Measurements from ENCODE around the gene RGS3. TPM values are rescaled to one million over a fixed set of nuclear protein-coding genes. Genes with fewer than 3 reads are reported as not detected.

Gene RGS3
- total and polyA plus RNA-seq, 10 of the 15 experiments (the other 5 are each of a cell fraction or from before 2014, with no cell fraction given) = 2.9 to 138 (median 28.8) TPM

DNA sequence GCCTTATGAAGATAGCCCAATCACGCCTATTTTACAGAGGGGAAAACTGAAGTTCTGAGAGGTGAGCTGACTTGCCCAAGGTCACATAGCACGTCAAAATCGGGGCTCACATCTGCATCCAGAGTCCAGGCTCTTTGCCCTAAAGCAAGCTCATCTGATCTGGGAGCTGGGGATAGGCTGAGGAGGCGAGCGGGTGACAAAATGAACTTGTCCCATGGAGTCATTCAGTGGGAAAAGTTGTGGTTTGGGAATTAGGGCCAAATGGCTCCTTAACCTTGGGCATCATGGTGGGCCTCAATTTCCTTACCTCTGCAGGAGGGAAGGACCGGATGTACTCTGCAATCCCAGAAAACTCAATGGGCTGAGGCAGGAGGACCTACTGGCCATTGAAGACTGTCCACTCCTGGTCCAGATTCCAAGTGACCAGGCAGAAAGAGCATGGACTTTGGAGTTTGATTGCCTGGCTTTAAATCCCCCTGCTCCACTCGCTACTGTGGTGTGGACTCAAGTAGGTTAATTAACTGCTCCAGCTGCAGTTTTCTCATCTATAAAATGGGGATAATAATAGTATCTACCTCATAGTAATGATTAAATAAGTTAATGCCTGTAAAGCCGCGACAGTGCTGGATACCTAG is 160.4 kb downstream of the RGS3 start:
- ChIA-PET RAD21 (ENCODE audit: unreplicated experiment) (interaction anchor here (1.3 kb wide), 1 partner anchor 32 kb away, joined by 5 read pairs; no protein-coding TSS in a partner anchor), POLR2A (no interaction called here), SMC1A (ENCODE audit: uncharacterized antibody, unreplicated experiment) (interaction anchor here (1.3 kb wide), 1 partner anchor 32 kb away, joined by 3 read pairs; no protein-coding TSS in a partner anchor), CTCF (interaction anchor here (0.9 to 4.9 kb wide), 4 partner anchors 9 to 511 kb away, joined by 3 to 27 read pairs (median 10); no protein-coding TSS in a partner anchor)
- Histone ChIP-seq H3K4me1 (ENCODE audit: control insufficient read depth, insufficient read depth, low read length) (peaks cover 5% of the 10 kb centered on the region), H3K4me2 (ENCODE audit: control insufficient read depth, insufficient read depth) (no peak overlapping the region), H2AFZ (ENCODE audit: control insufficient read depth, low read depth, low read length) (no peak overlapping the region), H3K27ac (ENCODE audit: control insufficient read depth, insufficient read depth) (no peak overlapping the region), H4K20me1 (ENCODE audit: control insufficient read depth, insufficient read depth) (no peaks in the 10 kb centered on the region), H3K9me3 (replicated peaks; ENCODE audit: control insufficient read depth, insufficient read depth, low read length) (no peaks in the 10 kb centered on the region), H3K9ac (ENCODE audit: control insufficient read depth, insufficient read depth, low read length) (no peak overlapping the region), H3K79me2 (ENCODE audit: control insufficient read depth, insufficient read depth, low read length) (no peaks in the 10 kb centered on the region), H3K36me3 (ENCODE audit: control insufficient read depth in 2 of 2, insufficient read depth in 2 of 2, low read length in 1 of 2) (no peaks in the 10 kb centered on the region), H3K27me3 (replicated peaks in 1 of 2; ENCODE audit: control insufficient read depth in 2 of 2, insufficient read depth in 2 of 2, low read length in 1 of 2) (no peaks in the 10 kb centered on the region), H3K4me3 (no peak overlapping the region)
- no TSS peak for BruUV-seq (replicated peaks)
- no peak for DNase-seq (ENCODE audit: low read depth, low spot score)
- no peak for ATAC-seq
- WGBS (ENCODE audit: insufficient coverage, insufficient replicate concordance, low lambda C conversion rate, missing lambda C conversion rate) = 65% methylated on average over 9 of the region's 9 CpGs
- intact Hi-C loops (cut with micrococcal nuclease; ENCODE audit: unreplicated experiment) = no loop called here
- TF ChIP-seq, protein P1, sequence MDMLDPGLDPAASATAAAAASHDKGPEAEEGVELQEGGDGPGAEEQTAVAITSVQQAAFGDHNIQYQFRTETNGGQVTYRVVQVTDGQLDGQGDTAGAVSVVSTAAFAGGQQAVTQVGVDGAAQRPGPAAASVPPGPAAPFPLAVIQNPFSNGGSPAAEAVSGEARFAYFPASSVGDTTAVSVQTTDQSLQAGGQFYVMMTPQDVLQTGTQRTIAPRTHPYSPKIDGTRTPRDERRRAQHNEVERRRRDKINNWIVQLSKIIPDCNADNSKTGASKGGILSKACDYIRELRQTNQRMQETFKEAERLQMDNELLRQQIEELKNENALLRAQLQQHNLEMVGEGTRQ (IDR thresholded peaks at IDR 0.05; ENCODE audit: borderline replicate concordance, low read depth, low read length) = no peak
- TF ChIP-seq, protein P2, sequence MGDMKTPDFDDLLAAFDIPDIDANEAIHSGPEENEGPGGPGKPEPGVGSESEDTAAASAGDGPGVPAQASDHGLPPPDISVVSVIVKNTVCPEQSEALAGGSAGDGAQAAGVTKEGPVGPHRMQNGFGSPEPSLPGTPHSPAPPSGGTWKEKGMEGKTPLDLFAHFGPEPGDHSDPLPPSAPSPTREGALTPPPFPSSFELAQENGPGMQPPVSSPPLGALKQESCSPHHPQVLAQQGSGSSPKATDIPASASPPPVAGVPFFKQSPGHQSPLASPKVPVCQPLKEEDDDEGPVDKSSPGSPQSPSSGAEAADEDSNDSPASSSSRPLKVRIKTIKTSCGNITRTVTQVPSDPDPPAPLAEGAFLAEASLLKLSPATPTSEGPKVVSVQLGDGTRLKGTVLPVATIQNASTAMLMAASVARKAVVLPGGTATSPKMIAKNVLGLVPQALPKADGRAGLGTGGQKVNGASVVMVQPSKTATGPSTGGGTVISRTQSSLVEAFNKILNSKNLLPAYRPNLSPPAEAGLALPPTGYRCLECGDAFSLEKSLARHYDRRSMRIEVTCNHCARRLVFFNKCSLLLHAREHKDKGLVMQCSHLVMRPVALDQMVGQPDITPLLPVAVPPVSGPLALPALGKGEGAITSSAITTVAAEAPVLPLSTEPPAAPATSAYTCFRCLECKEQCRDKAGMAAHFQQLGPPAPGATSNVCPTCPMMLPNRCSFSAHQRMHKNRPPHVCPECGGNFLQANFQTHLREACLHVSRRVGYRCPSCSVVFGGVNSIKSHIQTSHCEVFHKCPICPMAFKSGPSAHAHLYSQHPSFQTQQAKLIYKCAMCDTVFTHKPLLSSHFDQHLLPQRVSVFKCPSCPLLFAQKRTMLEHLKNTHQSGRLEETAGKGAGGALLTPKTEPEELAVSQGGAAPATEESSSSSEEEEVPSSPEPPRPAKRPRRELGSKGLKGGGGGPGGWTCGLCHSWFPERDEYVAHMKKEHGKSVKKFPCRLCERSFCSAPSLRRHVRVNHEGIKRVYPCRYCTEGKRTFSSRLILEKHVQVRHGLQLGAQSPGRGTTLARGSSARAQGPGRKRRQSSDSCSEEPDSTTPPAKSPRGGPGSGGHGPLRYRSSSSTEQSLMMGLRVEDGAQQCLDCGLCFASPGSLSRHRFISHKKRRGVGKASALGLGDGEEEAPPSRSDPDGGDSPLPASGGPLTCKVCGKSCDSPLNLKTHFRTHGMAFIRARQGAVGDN (IDR thresholded peaks at IDR 0.05) = no peak
- no peak for TF ChIP-seq WRNIP1 (IDR thresholded peaks at IDR 0.05; ENCODE audit: borderline replicate concordance, low read depth, low read length)
- TF ChIP-seq, protein P3, sequence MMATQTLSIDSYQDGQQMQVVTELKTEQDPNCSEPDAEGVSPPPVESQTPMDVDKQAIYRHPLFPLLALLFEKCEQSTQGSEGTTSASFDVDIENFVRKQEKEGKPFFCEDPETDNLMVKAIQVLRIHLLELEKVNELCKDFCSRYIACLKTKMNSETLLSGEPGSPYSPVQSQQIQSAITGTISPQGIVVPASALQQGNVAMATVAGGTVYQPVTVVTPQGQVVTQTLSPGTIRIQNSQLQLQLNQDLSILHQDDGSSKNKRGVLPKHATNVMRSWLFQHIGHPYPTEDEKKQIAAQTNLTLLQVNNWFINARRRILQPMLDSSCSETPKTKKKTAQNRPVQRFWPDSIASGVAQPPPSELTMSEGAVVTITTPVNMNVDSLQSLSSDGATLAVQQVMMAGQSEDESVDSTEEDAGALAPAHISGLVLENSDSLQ (IDR thresholded peaks at IDR 0.05) = no peak
- TF ChIP-seq EZH2 (IDR thresholded peaks at IDR 0.05; ENCODE audit: borderline replicate concordance, control insufficient read depth, low read depth, low read length) = no peak
- TF ChIP-seq SUPT20H (IDR thresholded peaks at IDR 0.05; ENCODE audit: borderline replicate concordance, control insufficient read depth, low read depth, low read length) = no peak
- TF ChIP-seq ETV6 (conservative IDR thresholded peaks at IDR 0.05 in 1 of 2, IDR thresholded peaks at IDR 0.05 in 1 of 2; ENCODE audit: borderline replicate concordance in 1 of 2, low read depth in 1 of 2) = no peak
- no peak for TF ChIP-seq BACH1 (IDR thresholded peaks at IDR 0.05; ENCODE audit: borderline replicate concordance)
- TF ChIP-seq, protein P4, sequence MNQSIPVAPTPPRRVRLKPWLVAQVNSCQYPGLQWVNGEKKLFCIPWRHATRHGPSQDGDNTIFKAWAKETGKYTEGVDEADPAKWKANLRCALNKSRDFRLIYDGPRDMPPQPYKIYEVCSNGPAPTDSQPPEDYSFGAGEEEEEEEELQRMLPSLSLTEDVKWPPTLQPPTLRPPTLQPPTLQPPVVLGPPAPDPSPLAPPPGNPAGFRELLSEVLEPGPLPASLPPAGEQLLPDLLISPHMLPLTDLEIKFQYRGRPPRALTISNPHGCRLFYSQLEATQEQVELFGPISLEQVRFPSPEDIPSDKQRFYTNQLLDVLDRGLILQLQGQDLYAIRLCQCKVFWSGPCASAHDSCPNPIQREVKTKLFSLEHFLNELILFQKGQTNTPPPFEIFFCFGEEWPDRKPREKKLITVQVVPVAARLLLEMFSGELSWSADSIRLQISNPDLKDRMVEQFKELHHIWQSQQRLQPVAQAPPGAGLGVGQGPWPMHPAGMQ (IDR thresholded peaks at IDR 0.05; ENCODE audit: borderline replicate concordance) = no peak
- FAIRE-seq = no peak
- in situ Hi-C loops (cut with MboI) = no loop called here

Data from GM12878 (cell line).